NCI-H1417 (cell line): Measurements from ENCODE around the gene ZBTB44.
A peak's percentile ranks its signal among the peaks of the same experiment; 100 is the strongest.
"Not testable (repeated sequence)": the region's sequence is repeated elsewhere in the genome, so short reads cannot be mapped to it uniquely, and the experiment has no call there.

ENCODE experiments used
- DNase-seq, 3 experiments: peaks; one replicate each; lab custom pipeline; 2025; lab: John Stamatoyannopoulos, UW

The ZBTB44 gene

GRCh38 chr11:130247319-130247718, 67.4 kb downstream of the ZBTB44 start:
- DNase-seq: peak in 2 of 3 experiments; percentile 26 to 73

GRCh38 chr11:130246738-130247137, 68.0 kb downstream of the ZBTB44 start:
- DNase-seq: no peak

GRCh38 chr11:130246270-130246669, 68.4 kb downstream of the ZBTB44 start:
- no peak for DNase-seq

GRCh38 chr11:130245375-130245774, 69.3 kb downstream of the ZBTB44 start:
- not testable (repeated sequence) for DNase-seq

GRCh38 chr11:130244848-130245247, 69.9 kb downstream of the ZBTB44 start:
- DNase-seq: no peak

- DNase-seq: no peak
Observed at GRCh38 chr11:130243816-130244215, 70.9 kb downstream of the ZBTB44 start.

- no peak for DNase-seq
Observed at GRCh38 chr11:130241713-130242112, 73.0 kb downstream of the ZBTB44 start.

GRCh38 chr11:130237282-130238006, 77.3 kb downstream of the ZBTB44 start:
- DNase-seq: no peak

- DNase-seq: no peak
Observed at GRCh38 chr11:130234315-130234714, 80.4 kb downstream of the ZBTB44 start.

- DNase-seq: not testable (repeated sequence)
Observed at GRCh38 chr11:130233888-130234287, 80.8 kb downstream of the ZBTB44 start.

- DNase-seq: not testable (repeated sequence)
Observed at GRCh38 chr11:130233486-130233885, 81.2 kb downstream of the ZBTB44 start.

GRCh38 chr11:130227373-130227772, 87.3 kb downstream of the ZBTB44 start:
- DNase-seq: no peak

- DNase-seq: no peak
Observed at GRCh38 chr11:130223291-130223971, 91.3 kb downstream of the ZBTB44 start.

- DNase-seq: no peak
Observed at GRCh38 chr11:130220311-130221035, 94.2 kb downstream of the ZBTB44 start.

GRCh38 chr11:130219148-130219547, 95.6 kb downstream of the ZBTB44 start:
- no peak for DNase-seq

GRCh38 chr11:130218501-130219070, 96.1 kb downstream of the ZBTB44 start:
- DNase-seq: no peak

GRCh38 chr11:130217133-130218031, 97.3 kb downstream of the ZBTB44 start:
- DNase-seq: no peak

- DNase-seq: no peak
Observed at GRCh38 chr11:130216591-130217132, 98.1 kb downstream of the ZBTB44 start.

- DNase-seq: no peak
Observed at GRCh38 chr11:130216221-130216550, 98.5 kb downstream of the ZBTB44 start.

GRCh38 chr11:130215531-130216220, 99.0 kb downstream of the ZBTB44 start:
- no peak for DNase-seq
